ENCODE data around the gene TXLNG.
"Not testable (repeated sequence)": the region's sequence is repeated elsewhere in the genome, so short reads cannot be mapped to it uniquely, and the experiment has no call there.

TXLNG gene
- total RNA-seq, result 42.3 to 85.7 reads per million in 2 donors

- DNase-seq, result peak; percentile 95
Measured at GRCh38 chrX:16786139-16786790, at the start of gene TXLNG. Gene TXLNG (plus strand): TSS chrX:16786466. CDS start chrX:16786488, 22 bp downstream.

GRCh38 chrX:16737024-16737423 lies 49.2 kb upstream of the TXLNG start:
- DNase-seq, result no peak

- DNase-seq, result no peak
Measured at GRCh38 chrX:16739574-16739973, 46.7 kb upstream of the TXLNG start.

- DNase-seq, result no peak
Measured at GRCh38 chrX:16743604-16744325, 42.5 kb upstream of the TXLNG start.

DNA sequence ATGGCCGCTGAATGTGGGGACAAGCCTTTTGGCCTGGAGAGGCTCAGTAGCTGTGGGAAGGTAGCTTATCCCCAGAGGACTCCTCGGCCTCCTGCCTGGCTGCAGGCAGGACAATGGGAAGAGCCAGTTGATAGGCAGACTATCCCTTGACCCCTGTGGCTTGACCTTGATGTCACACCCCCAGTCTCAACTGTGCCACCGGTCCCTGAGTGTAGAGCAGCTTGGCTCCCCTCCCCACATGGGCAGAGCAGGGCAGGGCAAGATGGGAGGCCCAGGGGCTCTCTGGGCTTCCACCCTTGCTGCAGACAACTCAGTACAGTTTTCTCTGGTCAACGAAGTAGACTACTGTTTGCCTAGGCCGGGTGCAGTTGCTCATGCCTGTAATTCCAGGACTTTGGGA lies 41.2 kb upstream of the TXLNG start:
- no peak for DNase-seq

DNA sequence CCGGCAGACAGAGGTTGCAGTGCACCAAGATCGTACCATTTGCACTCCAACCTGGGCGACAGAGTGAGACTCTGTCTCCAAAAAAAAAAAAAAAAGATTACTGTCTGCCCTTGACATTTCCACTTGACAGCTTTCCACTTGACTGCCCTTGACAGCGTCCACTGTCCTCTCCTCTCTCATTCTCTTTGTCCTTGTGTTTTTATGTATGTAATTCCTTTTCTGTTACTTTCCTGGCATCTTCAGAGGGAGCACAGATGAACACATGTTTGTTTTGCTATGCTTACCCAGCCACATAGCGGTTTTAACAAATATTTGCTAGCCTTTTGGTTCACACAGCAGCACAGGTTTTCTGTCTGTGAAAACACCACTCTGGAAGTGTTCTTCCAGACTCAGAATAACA lies 40.6 kb upstream of the TXLNG start:
- DNase-seq, result no peak

DNA sequence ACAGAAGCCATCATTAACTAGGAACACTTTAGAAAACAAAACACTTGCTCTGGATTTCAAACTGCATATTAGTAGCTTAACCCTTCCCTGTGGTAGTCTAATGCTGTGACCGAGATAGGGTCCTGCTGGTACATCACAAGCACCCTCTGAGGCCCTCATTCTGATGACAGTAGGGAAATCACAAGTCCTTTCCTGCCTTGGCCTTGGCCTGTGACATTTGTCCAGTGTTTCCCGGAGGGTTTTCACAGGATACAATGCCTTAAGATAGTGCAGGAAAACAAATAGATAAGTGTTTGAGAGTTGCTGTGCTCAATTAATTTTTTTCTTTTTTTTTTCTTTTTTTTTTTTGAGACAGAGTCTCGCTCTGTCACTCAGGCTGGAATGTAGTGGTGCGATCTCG lies 37.8 kb upstream of the TXLNG start:
- no peak for DNase-seq

GRCh38 chrX:16750136-16750535 lies 36.1 kb upstream of the TXLNG start:
- no peak for DNase-seq

- no peak for DNase-seq
Measured at GRCh38 chrX:16754019-16754418, 32.2 kb upstream of the TXLNG start.

DNA sequence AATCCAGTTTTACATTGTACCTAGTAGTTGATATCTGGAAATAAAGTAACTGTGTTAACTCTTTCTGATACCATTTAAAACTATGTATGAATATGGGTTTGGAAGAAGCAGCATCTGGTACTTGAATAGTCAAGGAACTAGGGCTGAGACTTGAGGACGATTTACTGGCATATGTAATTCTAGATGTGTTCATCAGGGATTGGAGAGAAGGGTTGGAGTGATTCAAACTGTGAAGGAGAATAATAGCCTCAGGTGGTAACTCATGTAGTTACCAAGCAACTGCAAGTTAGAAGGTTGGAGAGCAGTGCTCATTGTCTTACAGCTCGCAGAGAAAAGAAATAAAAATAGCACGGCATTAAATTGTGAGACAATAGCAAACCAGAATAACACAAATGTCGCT lies 29.5 kb upstream of the TXLNG start:
- no peak for DNase-seq

- not testable (repeated sequence) for DNase-seq
Measured at GRCh38 chrX:16761500-16761899, 24.8 kb upstream of the TXLNG start.

- no peak for DNase-seq
Measured at GRCh38 chrX:16762579-16762978, 23.7 kb upstream of the TXLNG start.

GRCh38 chrX:16765594-16765993 lies 20.7 kb upstream of the TXLNG start:
- DNase-seq, result no peak

DNA sequence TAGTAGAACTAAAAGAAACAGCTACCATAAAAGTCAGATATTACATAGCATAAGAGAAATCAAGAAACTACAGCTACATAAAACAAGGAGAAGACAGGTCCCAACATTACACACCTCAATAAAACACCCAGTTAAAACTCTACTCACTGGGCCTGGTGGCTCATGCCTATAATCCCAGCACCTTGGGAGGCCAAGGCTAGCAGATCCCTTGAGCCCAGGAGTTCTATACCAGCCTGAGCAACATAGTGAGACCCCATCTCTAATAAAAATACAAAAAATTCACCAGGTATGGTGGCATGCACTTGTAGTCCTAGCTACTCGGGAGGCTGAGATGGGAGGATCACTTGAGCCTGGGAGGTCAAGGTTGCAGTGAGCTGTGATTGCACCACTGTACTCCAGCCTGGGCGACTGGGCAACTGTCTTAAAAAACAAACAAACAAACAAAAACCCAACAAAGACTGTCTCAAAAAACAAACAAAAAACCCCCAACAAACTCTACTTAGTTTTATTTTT lies 15.2 kb upstream of the TXLNG start:
- no peak for DNase-seq

DNA sequence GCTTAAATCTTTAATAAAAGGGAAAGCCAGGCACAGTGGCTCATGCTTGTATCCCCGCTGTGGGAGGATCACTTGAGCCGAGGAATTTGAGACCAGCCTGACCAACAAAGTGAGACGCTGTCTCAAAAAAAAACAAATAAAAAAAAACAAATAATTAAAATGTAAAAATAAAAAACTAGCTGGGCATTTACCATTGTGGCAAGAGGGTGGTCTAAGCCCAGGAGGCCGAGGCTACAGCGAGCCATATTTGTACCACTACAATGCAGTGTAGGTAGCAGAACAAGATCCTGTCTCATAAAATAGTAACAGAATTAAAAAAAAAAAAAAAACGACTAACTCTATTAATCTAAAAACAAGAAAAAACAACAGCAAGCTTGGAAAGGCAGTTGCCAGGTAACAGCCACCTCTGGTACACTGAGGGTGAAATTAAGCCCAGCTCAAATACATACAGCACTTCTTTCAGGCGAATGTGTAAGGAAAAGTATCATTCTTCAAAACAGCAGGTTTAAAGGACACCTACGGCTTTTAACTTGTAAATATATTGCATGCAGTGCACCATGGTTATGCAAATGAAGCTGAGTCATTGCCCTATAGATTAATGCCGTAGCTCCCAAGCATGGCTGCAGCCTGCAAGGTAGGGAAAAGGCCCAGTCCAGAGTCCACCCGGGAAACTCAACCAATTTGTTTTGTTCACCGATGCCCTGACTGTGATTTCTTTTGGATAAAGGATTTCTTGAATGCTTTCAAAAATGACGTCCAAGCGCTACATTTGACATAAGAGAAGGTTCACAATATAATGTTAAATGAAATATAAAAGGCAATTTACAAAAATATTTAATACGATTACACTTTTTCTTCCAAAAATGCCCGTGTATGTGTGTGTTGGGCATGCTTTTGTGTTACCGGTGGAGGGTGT lies 14.5 kb upstream of the TXLNG start:
- DNase-seq, result no peak

GRCh38 chrX:16772460-16772859 lies 13.8 kb upstream of the TXLNG start:
- DNase-seq, result no peak

- no peak for DNase-seq
Measured at GRCh38 chrX:16774746-16775145, 11.5 kb upstream of the TXLNG start.

GRCh38 chrX:16778545-16778944 lies 7.7 kb upstream of the TXLNG start:
- DNase-seq, result no peak

GRCh38 chrX:16778993-16779392 lies 7.3 kb upstream of the TXLNG start:
- DNase-seq, result no peak

GRCh38 chrX:16779815-16780214 lies 6.5 kb upstream of the TXLNG start:
- not testable (repeated sequence) for DNase-seq

GRCh38 chrX:16783452-16783851 lies 2.8 kb upstream of the TXLNG start:
- DNase-seq, result no peak

- not testable (repeated sequence) for DNase-seq
Measured at GRCh38 chrX:16784440-16784839, 1.8 kb upstream of the TXLNG start.
